Small intestine (tissue), 16 donors: ENCODE measurements around the gene STK25. TPM values are rescaled to one million over a fixed set of nuclear protein-coding genes. Genes with fewer than 3 reads are reported as not detected.
A peak's percentile ranks its signal among the peaks of the same experiment; 100 is the strongest.

Experiments
- DNase-seq, 2 donors: peaks; one replicate each; pipeline versions ENCODE4 v3.0.0 to v3.0.0-alpha.2; 2013
- FAIRE-seq: peaks from 2 replicates; lab custom pipeline; 2012; peaks lifted over from hg19 to GRCh38; lab: Jason Lieb, UNC
- H3K27ac ChIP-seq, 3 donors: one replicate each; pipeline ENCODE4 v1.5.1; 2013; ENCODE audit warnings: low read length in 2 of 3, mild to moderate bottlenecking in 2 of 3, control low read depth in 1 of 3, inconsistent platforms in 1 of 3, low read depth in 1 of 3, moderate library complexity in 1 of 3
- H3K27me3 ChIP-seq, 3 donors: one replicate each; pipeline ENCODE4 v1.6.1; 2013; ENCODE audit warnings: low read length in 3 of 3, inconsistent platforms in 1 of 3; ENCODE audit not compliant: control insufficient read depth in 3 of 3, insufficient read depth in 3 of 3
- H3K36me3 ChIP-seq, 3 donors: one replicate each; pipeline ENCODE4 v1.6.1; 2013; ENCODE audit warnings: low read length in 3 of 3, inconsistent platforms in 1 of 3, low read depth in 1 of 3, mild to moderate bottlenecking in 1 of 3, moderate library complexity in 1 of 3; ENCODE audit not compliant: control insufficient read depth in 3 of 3, insufficient read depth in 2 of 3
- H3K4me1 ChIP-seq, 3 donors: one replicate each; pipeline ENCODE4 v1.6.1; 2013; ENCODE audit warnings: low read length in 2 of 3, inconsistent platforms in 1 of 3, low read depth in 1 of 3, mild to moderate bottlenecking in 1 of 3, moderate library complexity in 1 of 3; ENCODE audit not compliant: control insufficient read depth in 3 of 3, insufficient read depth in 2 of 3
- H3K4me3 ChIP-seq, 3 donors: one replicate each; pipeline ENCODE4 v1.5.1; 2013; ENCODE audit warnings: low read length in 3 of 3, control low read depth in 1 of 3, inconsistent platforms in 1 of 3, low read depth in 1 of 3, mild to moderate bottlenecking in 1 of 3, moderate library complexity in 1 of 3
- H3K9me3 ChIP-seq, 2 donors: one replicate each; pipeline ENCODE4 v1.6.1; 2013; ENCODE audit warnings: low read depth in 1 of 2, low read length in 1 of 2; ENCODE audit not compliant: control insufficient read depth in 2 of 2, insufficient read depth in 1 of 2
- WGBS, 3 donors: extraction: QIAGEN DNeasy Blood & Tissue Kit; methylation state at CpG; one replicate each; pipeline ENCODE4 v1.1.7; 2013; 5-methylcytosine and 5-hydroxymethylcytosine counted together
- long read RNA-seq, 10 donors: transcript quantifications; one replicate each; lab custom pipeline, GENCODE V29; 2026
- polyA plus RNA-seq, 4 donors: library from polyadenylated mRNA; stranded (reverse) in 3 of 4; unstranded in 1 of 4; fragments of 200-250 nt in 3 of 4; fragments of 120-200 nt in 1 of 4; gene quantifications; one replicate each; pipeline versions ENCODE4 v1.2.1 to v1.2.3, GENCODE V29; 2013
- donor health status: healthy with polysubstance abuse.
- donor health status: control.
- donor health status: control.
- donor health status: Bipolar disorder and iron deficiency.
- donor health status: healthy.

Gene STK25
- polyA plus RNA-seq = 100 to 1,000 TPM; 122 to 190 (median 150) TPM
- long read RNA-seq, donor 1 = 0 reads
- long read RNA-seq, donor 2, full-length matches to known transcripts = 9 of 9 reads
- long read RNA-seq, donor 2, partial matches to known transcripts = 0 of 9 reads
- long read RNA-seq, donor 2, other reads (novel, unspliced or antisense) = 0 of 9 reads
- long read RNA-seq, donor 3, full-length matches to known transcripts = 21 of 21 reads
- long read RNA-seq, donor 3, partial matches to known transcripts = 0 of 21 reads
- long read RNA-seq, donor 3, other reads (novel, unspliced or antisense) = 0 of 21 reads
- long read RNA-seq, donor 4 = 0 reads
- long read RNA-seq, donor 5, full-length matches to known transcripts = 12 of 12 reads
- long read RNA-seq, donor 5, partial matches to known transcripts = 0 of 12 reads
- long read RNA-seq, donor 5, other reads (novel, unspliced or antisense) = 0 of 12 reads
- long read RNA-seq, donor 6, full-length matches to known transcripts = 15 of 20 reads
- long read RNA-seq, donor 6, partial matches to known transcripts = 0 of 20 reads
- long read RNA-seq, donor 6, other reads (novel, unspliced or antisense) = 5 of 20 reads
- long read RNA-seq, donor 7 = 0 reads
- long read RNA-seq, donor 8, full-length matches to known transcripts = 6 of 6 reads
- long read RNA-seq, donor 8, partial matches to known transcripts = 0 of 6 reads
- long read RNA-seq, donor 8, other reads (novel, unspliced or antisense) = 0 of 6 reads
- long read RNA-seq, donor 9, full-length matches to known transcripts = 6 of 6 reads
- long read RNA-seq, donor 9, partial matches to known transcripts = 0 of 6 reads
- long read RNA-seq, donor 9, other reads (novel, unspliced or antisense) = 0 of 6 reads
- long read RNA-seq, donor 10, full-length matches to known transcripts = 33 of 33 reads
- long read RNA-seq, donor 10, partial matches to known transcripts = 0 of 33 reads
- long read RNA-seq, donor 10, other reads (novel, unspliced or antisense) = 0 of 33 reads

DNA sequence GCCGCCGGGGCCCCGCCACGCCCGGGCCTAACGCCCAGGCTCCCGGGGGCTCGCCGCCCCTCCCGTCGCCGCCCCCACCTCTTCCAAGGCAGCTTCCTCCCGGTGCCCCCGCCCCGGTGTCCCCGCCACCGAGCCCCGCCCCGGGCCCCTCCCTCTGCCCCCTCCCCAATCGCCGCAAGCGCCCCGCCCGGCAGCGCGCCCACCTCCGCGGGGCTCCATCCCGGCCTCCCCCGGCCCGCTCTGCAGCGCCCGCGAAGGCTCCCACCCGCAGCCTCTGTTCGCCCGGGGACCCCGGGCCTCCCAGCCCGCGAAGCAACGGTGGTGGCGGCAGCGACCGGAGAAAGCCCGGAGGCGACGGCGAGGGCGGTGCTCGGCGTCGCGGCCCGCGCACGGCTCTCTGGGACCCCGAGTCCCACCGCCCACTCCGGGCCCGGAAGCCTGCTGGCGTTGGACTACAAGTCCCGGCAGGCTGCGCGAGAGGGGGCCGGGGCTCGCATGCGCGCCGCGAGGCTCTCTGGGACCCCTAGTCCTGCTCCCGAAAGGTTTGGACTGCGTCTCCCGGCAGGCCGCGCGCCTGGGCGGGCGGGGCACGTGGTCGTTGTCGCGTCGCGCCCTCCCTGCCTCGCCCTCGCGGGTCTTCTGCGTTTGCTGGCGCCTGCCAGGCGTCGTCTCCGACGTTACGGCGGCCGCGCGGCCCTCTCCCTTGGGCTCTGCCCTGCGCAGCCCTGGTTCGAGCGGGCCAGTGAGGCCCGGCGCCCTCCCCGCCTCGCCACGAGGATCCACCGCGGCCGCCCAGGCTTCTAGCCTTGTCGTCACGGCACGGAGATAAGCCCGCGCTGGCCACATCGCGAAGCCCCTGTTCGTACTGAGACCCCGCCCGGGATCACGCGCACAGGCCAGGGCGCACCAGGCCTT, at the start of gene STK25:
Gene STK25 (minus strand): TSS at position 345 of the 915 bp plus-strand sequence. CDS start 549 bp downstream, outside the sequence.
- H3K27ac ChIP-seq = peak within 1 kb of the TSS; percentile 27 to 83 (median 62)
- H3K9me3 ChIP-seq = no peaks in the 10 kb centered on the region
- DNase-seq (peak; percentile 97 to 99), FAIRE-seq (no peak)
- peaks cover 0 to 31% (median 2%) of the 10 kb centered on the region in 3 donors for H3K36me3 ChIP-seq
- H3K4me1 ChIP-seq = peaks cover 0 to 15% (median 6%) of the 10 kb centered on the region in 3 donors
- peak within 1 kb of the TSS; percentile 82 to 97 (median 89) for H3K4me3 ChIP-seq
- 0 to 1% (median 0%) methylated on average over 76 to 122 of the region's 122 CpGs for WGBS, 3 donors
- H3K27me3 ChIP-seq = no peaks in the 10 kb centered on the region

DNA sequence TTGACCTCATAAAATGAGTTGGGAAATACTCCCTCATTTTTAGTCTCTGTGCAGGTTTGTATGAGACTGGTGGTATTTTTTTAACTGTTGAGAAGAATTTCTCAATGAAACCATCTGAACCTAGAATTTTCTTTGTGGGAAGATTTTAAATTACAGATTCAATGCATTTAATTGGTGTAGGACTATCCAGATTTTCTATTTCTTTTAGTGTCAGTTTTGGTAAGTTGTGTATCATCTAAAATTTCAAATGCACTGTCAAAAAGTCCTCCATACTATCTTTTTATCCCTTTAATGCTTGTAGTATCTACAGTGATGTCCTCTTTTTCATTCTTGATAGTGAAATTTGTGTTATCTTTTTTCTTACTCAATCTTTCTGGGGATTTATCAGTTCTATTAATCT, 48.4 kb upstream of the STK25 start:
- DNase-seq (no peak), FAIRE-seq (no peak)
- no peak overlapping the region for H3K27ac ChIP-seq
- peaks cover 0 to 23% (median 2%) of the 10 kb centered on the region in 3 donors for H3K27me3 ChIP-seq
- H3K4me3 ChIP-seq = no peak overlapping the region
- H3K36me3 ChIP-seq = no peaks in the 10 kb centered on the region
- peaks cover 0 to 11% of the 10 kb centered on the region in 2 donors for H3K9me3 ChIP-seq
- peaks cover under 1 to 7% (median 2%) of the 10 kb centered on the region in 3 donors for H3K4me1 ChIP-seq

GRCh38 chr2:241555711-241556110, 47.3 kb upstream of the STK25 start:
- H3K9me3 ChIP-seq = peaks cover 0 to 11% of the 10 kb centered on the region in 2 donors
- no peaks in the 10 kb centered on the region for H3K36me3 ChIP-seq
- WGBS, 3 donors = 34 to 42% (median 40%) methylated on average over 3 of the region's 3 CpGs
- DNase-seq (no peak), FAIRE-seq (no peak)
- H3K4me1 ChIP-seq = peaks cover 0 to 11% (median 2%) of the 10 kb centered on the region in 3 donors
- peaks cover 2 to 28% (median 2%) of the 10 kb centered on the region in 3 donors for H3K27me3 ChIP-seq
- H3K27ac ChIP-seq = no peak overlapping the region
- H3K4me3 ChIP-seq = no peak overlapping the region

DNA sequence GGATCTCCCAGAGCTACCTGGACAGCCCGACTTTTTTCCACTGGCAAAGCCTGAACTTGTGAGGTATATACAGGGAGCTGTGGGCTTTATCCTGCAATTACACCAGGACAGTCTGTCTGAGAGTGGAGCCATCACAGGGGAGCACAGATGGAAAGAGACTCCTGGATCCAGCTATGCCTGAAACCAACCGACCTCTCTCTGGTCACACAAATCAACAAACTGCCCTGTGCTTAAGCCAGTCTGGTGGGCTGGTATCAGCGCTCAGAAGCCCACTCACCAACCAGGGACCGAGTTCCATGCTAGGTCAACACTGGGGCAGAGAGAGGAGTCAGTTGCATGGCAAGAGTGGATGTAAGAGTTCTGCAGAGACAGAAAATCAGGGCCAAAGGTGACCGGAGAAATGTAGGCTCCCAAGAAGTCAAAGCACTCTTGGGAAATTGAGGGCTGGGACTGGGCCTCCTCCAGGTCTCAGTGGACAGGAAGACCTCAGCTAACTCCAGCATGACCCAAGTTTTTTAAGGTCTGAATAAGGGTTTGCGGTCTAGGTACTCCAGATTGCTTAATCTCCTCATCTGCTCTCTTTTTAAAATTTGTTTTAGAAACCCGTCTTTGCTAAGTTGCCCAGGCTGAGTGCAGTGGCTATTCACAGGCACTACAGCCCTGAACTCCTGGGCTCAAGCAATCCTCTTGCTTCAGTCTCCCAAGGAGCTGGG, 46.4 kb upstream of the STK25 start:
- Histone ChIP-seq H3K9me3 (peaks cover 0 to 11% of the 10 kb centered on the region in 2 donors), H3K4me1 (peaks cover 0 to 12% (median 1%) of the 10 kb centered on the region in 3 donors), H3K36me3 (no peaks in the 10 kb centered on the region), H3K27ac (no peak overlapping the region), H3K27me3 (peaks cover 0 to 23% (median 3%) of the 10 kb centered on the region in 3 donors), H3K4me3 (no peak overlapping the region)
- WGBS, 3 donors = 76 to 86% (median 85%) methylated on average over 7 of the region's 7 CpGs
- FAIRE-seq = no peak
- DNase-seq = no peak

DNA sequence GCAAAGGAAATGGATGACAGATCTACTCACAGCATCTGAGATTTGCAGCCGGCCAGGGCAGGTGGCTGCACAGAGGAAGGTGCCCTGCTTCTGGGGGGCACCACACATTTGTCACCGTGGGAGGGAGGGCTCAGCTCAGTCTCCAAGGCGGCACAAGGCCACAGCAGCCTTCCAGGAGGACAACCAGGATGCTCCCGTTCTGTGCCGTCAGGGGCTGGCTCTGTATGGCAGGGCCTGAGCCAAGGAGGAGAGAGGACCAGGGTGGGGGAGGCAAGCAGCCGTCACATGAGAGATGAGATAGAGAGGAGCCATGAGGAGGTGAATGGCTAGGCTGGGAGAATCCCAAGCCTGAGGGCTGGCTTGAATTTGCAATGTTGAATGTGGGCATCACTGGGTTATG, 45.6 kb upstream of the STK25 start:
- no peak overlapping the region for H3K27ac ChIP-seq
- FAIRE-seq (no peak), DNase-seq (no peak)
- H3K4me3 ChIP-seq = no peak overlapping the region
- peaks cover 0 to 23% (median 3%) of the 10 kb centered on the region in 3 donors for H3K27me3 ChIP-seq
- no peaks in the 10 kb centered on the region for H3K36me3 ChIP-seq
- peaks cover 0 to 10% (median 0%) of the 10 kb centered on the region in 3 donors for H3K4me1 ChIP-seq
- WGBS, 3 donors = 55 to 69% (median 64%) methylated on average over 6 of the region's 6 CpGs
- H3K9me3 ChIP-seq = peaks cover 0 to 11% of the 10 kb centered on the region in 2 donors

DNA sequence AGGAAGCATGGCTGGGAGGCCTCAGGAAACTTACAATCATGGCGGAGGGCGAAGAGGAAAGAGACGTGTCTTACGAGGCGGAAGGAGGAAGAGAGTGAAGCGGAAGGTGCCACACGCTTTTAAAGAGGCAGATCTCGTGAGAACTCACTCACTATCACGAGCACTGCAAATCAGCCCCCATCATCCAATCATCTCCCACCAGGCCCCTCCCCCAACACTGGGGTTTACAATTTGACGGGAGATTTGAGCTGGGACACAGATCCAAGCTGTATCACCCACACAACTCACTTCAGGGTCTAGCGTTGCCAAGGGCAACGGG, 45.1 kb upstream of the STK25 start:
- WGBS, 3 donors = 70 to 82% (median 79%) methylated on average over 12 of the region's 12 CpGs
- Histone ChIP-seq H3K27ac (no peak overlapping the region), H3K4me1 (peaks cover 0 to 10% (median 0%) of the 10 kb centered on the region in 3 donors), H3K9me3 (peaks cover 0 to 11% of the 10 kb centered on the region in 2 donors), H3K36me3 (no peaks in the 10 kb centered on the region), H3K27me3 (peaks cover 0 to 26% (median 3%) of the 10 kb centered on the region in 3 donors), H3K4me3 (no peak overlapping the region)
- DNase-seq (no peak), FAIRE-seq (no peak)

DNA sequence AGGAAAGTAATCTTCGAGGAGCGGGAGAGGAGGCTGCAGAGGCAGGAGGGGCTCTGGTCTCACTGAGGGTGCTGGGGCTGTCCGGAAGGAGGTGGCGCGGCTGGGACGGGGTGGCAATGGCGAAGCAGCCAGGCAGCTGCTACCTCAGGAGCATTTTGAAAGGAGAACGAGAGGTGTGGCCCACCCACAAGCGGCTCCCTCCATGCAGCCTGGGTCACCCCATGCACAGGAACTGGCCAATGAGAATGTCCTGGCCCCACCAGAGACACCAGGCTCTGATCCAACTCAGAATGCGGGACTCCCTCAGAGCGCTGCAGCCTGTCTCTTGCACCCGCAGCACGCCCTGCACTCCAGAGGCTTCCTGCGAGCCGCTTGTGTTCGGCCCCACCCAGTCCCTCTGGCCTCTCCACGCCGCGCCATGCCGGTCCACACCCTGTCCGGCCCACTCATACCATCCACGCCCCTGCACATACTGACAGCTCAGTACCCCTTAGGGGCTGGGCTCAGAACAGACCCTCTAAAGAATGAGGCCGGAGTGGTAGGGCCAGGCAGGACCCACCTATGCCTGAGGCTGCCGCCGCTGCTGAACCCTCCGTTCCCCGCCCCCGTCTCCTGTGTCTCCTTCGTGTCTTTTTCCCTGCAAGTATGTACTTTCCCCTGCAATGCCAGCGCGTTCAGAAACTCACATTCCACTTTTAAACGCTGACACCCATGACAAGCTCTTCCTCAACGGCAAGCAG, 43.8 kb upstream of the STK25 start:
- Histone ChIP-seq H3K9me3 (peaks cover 0 to 9% of the 10 kb centered on the region in 2 donors), H3K27me3 (peaks cover 0 to 28% (median 5%) of the 10 kb centered on the region in 3 donors), H3K4me1 (peaks cover 0 to 12% (median 0%) of the 10 kb centered on the region in 3 donors), H3K36me3 (no peaks in the 10 kb centered on the region), H3K4me3 (no peak overlapping the region), H3K27ac (no peak overlapping the region)
- DNase-seq (no peak), FAIRE-seq (no peak)
- WGBS, 3 donors = 66 to 75% (median 68%) methylated on average over 32 to 33 of the region's 33 CpGs
